ENCODE results near the gene PAEP. TPM values are rescaled to one million over a fixed set of nuclear protein-coding genes. Genes with fewer than 3 reads are reported as not detected.
A peak's percentile ranks its signal among the peaks of the same experiment; 100 is the strongest.

The PAEP gene
- total and polyA plus RNA-seq, 4 donors, result 0.42 to 0.55 TPM; not detected in 2

- WGBS (ENCODE audit: insufficient coverage), result 60% methylated on average over 22 of the region's 24 CpGs
- no peaks in the 10 kb centered on the region for H3K36me3 ChIP-seq (ENCODE audit: control insufficient read depth, insufficient read depth, low read length)
- H3K4me1 ChIP-seq (ENCODE audit: control insufficient read depth, insufficient read depth, low read length), result peaks cover 16% of the 10 kb centered on the region
- no peaks in the 10 kb centered on the region for H3K9me3 ChIP-seq (ENCODE audit: control insufficient read depth, insufficient read depth, low read length)
- no peak overlapping the region for H3K27ac ChIP-seq (ENCODE audit: low read depth, low read length)
- H3K27me3 ChIP-seq (ENCODE audit: control insufficient read depth, insufficient read depth, low read length), result no peaks in the 10 kb centered on the region
- peak in 1 of 6 donors; percentile 21 for DNase-seq (ENCODE audit: low read depth in 4 of 6, low spot score in 6 of 6)
- H3K4me3 ChIP-seq (ENCODE audit: low read depth, low read length), result no peak overlapping the region
Observed at GRCh38 chr9:135602789-135603481, 41.4 kb downstream of the PAEP start.

GRCh38 chr9:135604437-135605237 lies 43.1 kb downstream of the PAEP start:
- H3K4me1 ChIP-seq (ENCODE audit: control insufficient read depth, insufficient read depth, low read length), result peaks cover 16% of the 10 kb centered on the region
- no peak overlapping the region for H3K4me3 ChIP-seq (ENCODE audit: low read depth, low read length)
- no peaks in the 10 kb centered on the region for H3K36me3 ChIP-seq (ENCODE audit: control insufficient read depth, insufficient read depth, low read length)
- H3K9me3 ChIP-seq (ENCODE audit: control insufficient read depth, insufficient read depth, low read length), result no peaks in the 10 kb centered on the region
- no peak overlapping the region for H3K27ac ChIP-seq (ENCODE audit: low read depth, low read length)
- 78% methylated on average over 31 of the region's 31 CpGs for WGBS (ENCODE audit: insufficient coverage)
- DNase-seq (ENCODE audit: low read depth in 4 of 6, low spot score in 6 of 6), result no peak
- H3K27me3 ChIP-seq (ENCODE audit: control insufficient read depth, insufficient read depth, low read length), result no peaks in the 10 kb centered on the region

- Histone ChIP-seq H3K36me3 (ENCODE audit: control insufficient read depth, insufficient read depth, low read length) (no peaks in the 10 kb centered on the region), H3K4me3 (ENCODE audit: low read depth, low read length) (no peak overlapping the region), H3K27me3 (ENCODE audit: control insufficient read depth, insufficient read depth, low read length) (no peaks in the 10 kb centered on the region), H3K27ac (ENCODE audit: low read depth, low read length) (no peak overlapping the region), H3K4me1 (ENCODE audit: control insufficient read depth, insufficient read depth, low read length) (peaks cover 16% of the 10 kb centered on the region), H3K9me3 (ENCODE audit: control insufficient read depth, insufficient read depth, low read length) (no peaks in the 10 kb centered on the region)
- 32% methylated on average over 6 of the region's 14 CpGs for WGBS (ENCODE audit: insufficient coverage)
- DNase-seq (ENCODE audit: low read depth in 4 of 6, low spot score in 6 of 6), result peak in 3 of 6 donors; percentile 3 to 45 (median 32)
Observed at GRCh38 chr9:135605238-135605781, 43.8 kb downstream of the PAEP start.

- WGBS (ENCODE audit: insufficient coverage), result 88% methylated on average over 7 of the region's 11 CpGs
- Histone ChIP-seq H3K4me1 (ENCODE audit: control insufficient read depth, insufficient read depth, low read length) (peaks cover 16% of the 10 kb centered on the region), H3K4me3 (ENCODE audit: low read depth, low read length) (no peak overlapping the region), H3K9me3 (ENCODE audit: control insufficient read depth, insufficient read depth, low read length) (no peaks in the 10 kb centered on the region), H3K36me3 (ENCODE audit: control insufficient read depth, insufficient read depth, low read length) (no peaks in the 10 kb centered on the region), H3K27ac (ENCODE audit: low read depth, low read length) (no peak overlapping the region), H3K27me3 (ENCODE audit: control insufficient read depth, insufficient read depth, low read length) (no peaks in the 10 kb centered on the region)
- DNase-seq (ENCODE audit: low read depth in 4 of 6, low spot score in 6 of 6), result no peak
Observed at GRCh38 chr9:135606885-135607259, 45.3 kb downstream of the PAEP start.

GRCh38 chr9:135607401-135608293 lies 46.1 kb downstream of the PAEP start:
- no peaks in the 10 kb centered on the region for H3K9me3 ChIP-seq (ENCODE audit: control insufficient read depth, insufficient read depth, low read length)
- no peak for DNase-seq (ENCODE audit: low read depth in 4 of 6, low spot score in 6 of 6)
- peaks cover 16% of the 10 kb centered on the region for H3K4me1 ChIP-seq (ENCODE audit: control insufficient read depth, insufficient read depth, low read length)
- 89% methylated on average over 18 of the region's 25 CpGs for WGBS (ENCODE audit: insufficient coverage)
- H3K27me3 ChIP-seq (ENCODE audit: control insufficient read depth, insufficient read depth, low read length), result no peaks in the 10 kb centered on the region
- H3K36me3 ChIP-seq (ENCODE audit: control insufficient read depth, insufficient read depth, low read length), result no peaks in the 10 kb centered on the region
- H3K4me3 ChIP-seq (ENCODE audit: low read depth, low read length), result no peak overlapping the region
- H3K27ac ChIP-seq (ENCODE audit: low read depth, low read length), result no peak overlapping the region

- Histone ChIP-seq H3K4me1 (ENCODE audit: control insufficient read depth, insufficient read depth, low read length) (peaks cover 16% of the 10 kb centered on the region), H3K36me3 (ENCODE audit: control insufficient read depth, insufficient read depth, low read length) (no peaks in the 10 kb centered on the region), H3K4me3 (ENCODE audit: low read depth, low read length) (no peak overlapping the region), H3K9me3 (ENCODE audit: control insufficient read depth, insufficient read depth, low read length) (no peaks in the 10 kb centered on the region), H3K27me3 (ENCODE audit: control insufficient read depth, insufficient read depth, low read length) (no peaks in the 10 kb centered on the region), H3K27ac (ENCODE audit: low read depth, low read length) (no peak overlapping the region)
- 85% methylated on average over 20 of the region's 22 CpGs for WGBS (ENCODE audit: insufficient coverage)
- DNase-seq (ENCODE audit: low read depth in 4 of 6, low spot score in 6 of 6), result no peak
Observed at GRCh38 chr9:135608294-135608998, 46.9 kb downstream of the PAEP start.

GRCh38 chr9:135608999-135609317 lies 47.4 kb downstream of the PAEP start:
- 86% methylated on average over 11 of the region's 15 CpGs for WGBS (ENCODE audit: insufficient coverage)
- no peaks in the 10 kb centered on the region for H3K27me3 ChIP-seq (ENCODE audit: control insufficient read depth, insufficient read depth, low read length)
- no peak overlapping the region for H3K4me3 ChIP-seq (ENCODE audit: low read depth, low read length)
- H3K9me3 ChIP-seq (ENCODE audit: control insufficient read depth, insufficient read depth, low read length), result no peaks in the 10 kb centered on the region
- no peaks in the 10 kb centered on the region for H3K36me3 ChIP-seq (ENCODE audit: control insufficient read depth, insufficient read depth, low read length)
- DNase-seq (ENCODE audit: low read depth in 4 of 6, low spot score in 6 of 6), result no peak
- H3K4me1 ChIP-seq (ENCODE audit: control insufficient read depth, insufficient read depth, low read length), result peaks cover 16% of the 10 kb centered on the region
- H3K27ac ChIP-seq (ENCODE audit: low read depth, low read length), result no peak overlapping the region

- H3K27ac ChIP-seq (ENCODE audit: low read depth, low read length), result no peak overlapping the region
- H3K36me3 ChIP-seq (ENCODE audit: control insufficient read depth, insufficient read depth, low read length), result no peaks in the 10 kb centered on the region
- 86% methylated on average over 15 of the region's 17 CpGs for WGBS (ENCODE audit: insufficient coverage)
- peaks cover 11% of the 10 kb centered on the region for H3K4me1 ChIP-seq (ENCODE audit: control insufficient read depth, insufficient read depth, low read length)
- no peak overlapping the region for H3K4me3 ChIP-seq (ENCODE audit: low read depth, low read length)
- DNase-seq (ENCODE audit: low read depth in 4 of 6, low spot score in 6 of 6), result no peak
- no peaks in the 10 kb centered on the region for H3K27me3 ChIP-seq (ENCODE audit: control insufficient read depth, insufficient read depth, low read length)
- H3K9me3 ChIP-seq (ENCODE audit: control insufficient read depth, insufficient read depth, low read length), result no peaks in the 10 kb centered on the region
Observed at GRCh38 chr9:135609366-135609955, 47.9 kb downstream of the PAEP start.
